ENCODE data around the gene BCR. TPM values are rescaled to one million over a fixed set of nuclear protein-coding genes. Genes with fewer than 3 reads are reported as not detected.

Gene BCR
- total RNA-seq, 1 donor from 2014 or later, result 58.6 TPM

GRCh38 chr22:23150762-23151161, 29.5 kb upstream of the BCR start:
- no peak for DNase-seq (ENCODE audit: low spot score)

GRCh38 chr22:23151827-23152226, 28.5 kb upstream of the BCR start:
- DNase-seq (ENCODE audit: low spot score), result no peak

- DNase-seq (ENCODE audit: low spot score), result no peak
Observed at GRCh38 chr22:23152238-23153114, 27.8 kb upstream of the BCR start.

- no peak for DNase-seq (ENCODE audit: low spot score)
Observed at GRCh38 chr22:23153994-23154393, 26.3 kb upstream of the BCR start.

GRCh38 chr22:23154461-23154860, 25.8 kb upstream of the BCR start:
- no peak for DNase-seq (ENCODE audit: low spot score)

GRCh38 chr22:23155143-23155542, 25.2 kb upstream of the BCR start:
- no peak for DNase-seq (ENCODE audit: low spot score)

GRCh38 chr22:23155831-23156230, 24.5 kb upstream of the BCR start:
- no peak for DNase-seq (ENCODE audit: low spot score)

- no peak for DNase-seq (ENCODE audit: low spot score)
Observed at GRCh38 chr22:23156286-23156685, 24.0 kb upstream of the BCR start.

- no peak for DNase-seq (ENCODE audit: low spot score)
Observed at GRCh38 chr22:23157560-23158515, 22.5 kb upstream of the BCR start.

- no peak for DNase-seq (ENCODE audit: low spot score)
Observed at GRCh38 chr22:23158516-23159290, 21.6 kb upstream of the BCR start.

- DNase-seq (ENCODE audit: low spot score), result no peak
Observed at GRCh38 chr22:23159291-23159630, 21.0 kb upstream of the BCR start.

- DNase-seq (ENCODE audit: low spot score), result no peak
Observed at GRCh38 chr22:23161029-23161428, 19.3 kb upstream of the BCR start.

GRCh38 chr22:23161574-23161973, 18.7 kb upstream of the BCR start:
- DNase-seq (ENCODE audit: low spot score), result no peak

- DNase-seq (ENCODE audit: low spot score), result peak; percentile 75
Observed at GRCh38 chr22:23163665-23164064, 16.6 kb upstream of the BCR start.

- DNase-seq (ENCODE audit: low spot score), result no peak
Observed at GRCh38 chr22:23164091-23164490, 16.2 kb upstream of the BCR start.

- DNase-seq (ENCODE audit: low spot score), result no peak
Observed at GRCh38 chr22:23166042-23166831, 14.1 kb upstream of the BCR start.

- DNase-seq (ENCODE audit: low spot score), result no peak
Observed at GRCh38 chr22:23166841-23167616, 13.3 kb upstream of the BCR start.

GRCh38 chr22:23168391-23169042, 11.8 kb upstream of the BCR start:
- no peak for DNase-seq (ENCODE audit: low spot score)

- no peak for DNase-seq (ENCODE audit: low spot score)
Observed at GRCh38 chr22:23169043-23169406, 11.3 kb upstream of the BCR start.
